WTC11 (cell line): ENCODE data around the gene EML4. TPM values are rescaled to one million over a fixed set of nuclear protein-coding genes. Genes with fewer than 3 reads are reported as not detected.

ENCODE experiments used
- ATAC-seq: fragments of 200-7000 bp; cut with Tn5 transposase; 2 replicates; pipeline ENCODE4 v1.10.0; 2021; ENCODE audit warnings: mild to moderate bottlenecking, moderate library complexity
- CTCF ChIA-PET: fragments of 300-600 bp; sonication (Branson Sonifier 250); formaldehyde crosslinking; loops from one replicate; lab custom pipeline; 2021; ENCODE audit warnings: antibody characterized with exemption; lab: Charles Lee
- POLR2A ChIA-PET: fragments of 350-600 bp; sonication (Branson Sonifier 250); formaldehyde crosslinking; loops from one replicate; lab custom pipeline; 2021; ENCODE audit warnings: antibody characterized with exemption; lab: Charles Lee
- DNase-seq: peaks from one replicate; pipeline ENCODE4 v3.0.0; 2021; ENCODE audit warnings: low spot score
- H3K27ac Mint-ChIP-seq: 2 replicates; pipeline ENCODE4 v1.8.0; 2021; ENCODE audit warnings: mixed read lengths
- H3K27me3 Mint-ChIP-seq: 2 replicates; pipeline ENCODE4 v1.8.0; 2021; ENCODE audit warnings: low read depth, mild to moderate bottlenecking, moderate library complexity, mixed read lengths
- H3K36me3 Mint-ChIP-seq: 2 replicates; pipeline ENCODE4 v1.8.0; 2021; ENCODE audit warnings: mixed read lengths
- H3K4me1 Mint-ChIP-seq: 2 replicates; pipeline ENCODE4 v1.8.0; 2022; ENCODE audit warnings: mixed read lengths
- H3K4me3 Mint-ChIP-seq: 2 replicates; pipeline ENCODE4 v1.8.0; 2021; ENCODE audit warnings: mild to moderate bottlenecking, moderate library complexity, mixed read lengths
- H3K9me3 Mint-ChIP-seq: 2 replicates; pipeline ENCODE4 v1.8.0; 2021; ENCODE audit warnings: mixed read lengths
- CTCF ChIP-seq: fragments of 200-600 bp; IDR thresholded peaks from 2 replicates; pipeline ENCODE4 v1.8.0; 2022; ENCODE audit warnings: antibody characterized with exemption
- ELF4 ChIP-seq: sonication (generic); formaldehyde crosslinking; IDR thresholded peaks from 2 replicates; pipeline ENCODE4 v1.8.1; 2022; ENCODE audit warnings: low read depth, mild to moderate bottlenecking, moderate library complexity, missing genetic modification reagents
- EMX1 ChIP-seq: fragments of 250-450 bp; sonication (Bioruptor Pico); IDR thresholded peaks from 2 replicates; pipeline ENCODE4 v1.8.0; 2021; ENCODE audit warnings: mild to moderate bottlenecking
- ERG ChIP-seq: fragments of 250-450 bp; sonication (Bioruptor Pico); IDR thresholded peaks from 2 replicates; pipeline ENCODE4 v1.8.0; 2021; ENCODE audit warnings: mild to moderate bottlenecking
- FOXP1 ChIP-seq: sonication (generic); formaldehyde crosslinking; IDR thresholded peaks from 2 replicates; pipeline ENCODE4 v1.8.0; 2022; ENCODE audit warnings: missing genetic modification reagents, mild to moderate bottlenecking, moderate library complexity, borderline replicate concordance
- FOXP4 ChIP-seq: sonication (generic); formaldehyde crosslinking; IDR thresholded peaks from 2 replicates; pipeline ENCODE4 v1.8.0; 2022; ENCODE audit warnings: mild to moderate bottlenecking, missing genetic modification reagents
- HMGA2 ChIP-seq: fragments of 250-450 bp; sonication (Bioruptor Pico); IDR thresholded peaks from 2 replicates; pipeline ENCODE4 v1.4.0; 2021; ENCODE audit warnings: mild to moderate bottlenecking, moderate library complexity
- IRF1 ChIP-seq: sonication (generic); formaldehyde crosslinking; IDR thresholded peaks from 2 replicates; pipeline ENCODE4 v1.8.0; 2023; ENCODE audit warnings: missing genetic modification reagents
- JAZF1 ChIP-seq: fragments of 250-450 bp; sonication (Bioruptor Pico); IDR thresholded peaks from 2 replicates; pipeline ENCODE4 v1.9.0; 2021; ENCODE audit warnings: moderate library complexity, mild to moderate bottlenecking, inconsistent platforms
- JUN ChIP-seq: sonication (generic); formaldehyde crosslinking; IDR thresholded peaks from 2 replicates; pipeline ENCODE4 v1.8.0; 2023; ENCODE audit warnings: mild to moderate bottlenecking, missing genetic modification reagents
- KAT7 ChIP-seq: sonication (generic); formaldehyde crosslinking; IDR thresholded peaks from 2 replicates; pipeline ENCODE4 v1.8.1; 2023; ENCODE audit warnings: missing genetic modification reagents, mild to moderate bottlenecking, borderline replicate concordance
- NR2C2 ChIP-seq: sonication (generic); formaldehyde crosslinking; IDR thresholded peaks from 2 replicates; pipeline ENCODE4 v1.8.0; 2022; ENCODE audit warnings: mild to moderate bottlenecking, missing genetic modification reagents
- SMAD4 ChIP-seq: sonication (generic); formaldehyde crosslinking; IDR thresholded peaks from 2 replicates; pipeline ENCODE4 v1.8.0; 2022; ENCODE audit warnings: mild to moderate bottlenecking, missing genetic modification reagents
- TEAD1 ChIP-seq: sonication (generic); formaldehyde crosslinking; IDR thresholded peaks from 2 replicates; pipeline ENCODE4 v1.8.0; 2022; ENCODE audit warnings: mild to moderate bottlenecking, missing genetic modification reagents
- ZNF219 ChIP-seq: sonication (generic); formaldehyde crosslinking; IDR thresholded peaks from 2 replicates; pipeline ENCODE4 v1.8.0; 2023; ENCODE audit warnings: missing genetic modification reagents, mild to moderate bottlenecking, borderline replicate concordance
- ZNF263 ChIP-seq: sonication (generic); formaldehyde crosslinking; IDR thresholded peaks from 2 replicates; pipeline ENCODE4 v1.8.1; 2022; ENCODE audit warnings: low read depth, mild to moderate bottlenecking, moderate library complexity, missing genetic modification reagents
- ZNF317 ChIP-seq: sonication (generic); formaldehyde crosslinking; IDR thresholded peaks from 2 replicates; pipeline ENCODE4 v1.8.1; 2023; ENCODE audit warnings: low read depth, mild to moderate bottlenecking, moderate library complexity, missing genetic modification reagents, borderline replicate concordance
- total RNA-seq: library from RNA; stranded (reverse); gene quantifications from 3 replicates; pipeline ENCODE4 v1.2.3, GENCODE V29; 2021
- TF ChIP-seq, protein P1 (sequence below): sonication (generic); formaldehyde crosslinking; IDR thresholded peaks from 2 replicates; pipeline ENCODE4 v1.8.1; 2023; ENCODE audit warnings: mild to moderate bottlenecking, missing genetic modification reagents, borderline replicate concordance
- TF ChIP-seq, protein P2 (sequence below): sonication (generic); formaldehyde crosslinking; IDR thresholded peaks from 2 replicates; pipeline ENCODE4 v1.8.1; 2023; ENCODE audit warnings: mild to moderate bottlenecking, missing genetic modification reagents, moderate library complexity

EML4 gene
- total RNA-seq, 1 experiment from 2014 or later, result 89.9 TPM

DNA sequence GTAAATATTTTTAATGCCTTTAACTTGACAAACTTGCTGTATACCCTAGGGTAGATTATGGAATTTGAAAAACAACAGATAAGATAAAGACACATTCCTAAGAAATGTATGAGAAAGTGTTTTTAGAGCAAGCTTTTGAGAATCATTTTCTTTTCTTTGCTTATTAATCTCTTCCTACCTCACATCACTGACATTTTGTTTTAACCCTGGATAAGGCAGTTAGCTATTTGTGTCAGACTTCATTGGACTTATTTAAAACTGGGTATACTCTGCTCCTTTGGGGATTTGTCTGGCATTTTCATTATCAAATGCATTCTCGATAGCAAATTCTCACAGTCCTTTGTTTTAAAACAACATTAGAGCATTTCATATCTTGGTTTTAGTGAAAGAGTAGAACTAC lies 17.2 kb downstream of the EML4 start:
- ChIA-PET CTCF (interaction anchor here (0.8 kb wide), 1 partner anchor 90 kb away, joined by 3 read pairs; no protein-coding TSS in a partner anchor), POLR2A (no interaction called here)
- H3K36me3 Mint-ChIP-seq, result peaks cover 4% of the 10 kb centered on the region
- H3K4me1 Mint-ChIP-seq, result peaks cover 23% of the 10 kb centered on the region
- H3K27me3 Mint-ChIP-seq, result no peaks in the 10 kb centered on the region
- no peak overlapping the region for H3K4me3 Mint-ChIP-seq
- no peak overlapping the region for H3K27ac Mint-ChIP-seq
- DNase-seq (no peak), ATAC-seq (no peak)
- TF ChIP-seq NR2C2 (CRISPR knock-in tag), result no peak
- H3K9me3 Mint-ChIP-seq, result peaks cover 4% of the 10 kb centered on the region; the same call in 1 of the 2 replicates

DNA sequence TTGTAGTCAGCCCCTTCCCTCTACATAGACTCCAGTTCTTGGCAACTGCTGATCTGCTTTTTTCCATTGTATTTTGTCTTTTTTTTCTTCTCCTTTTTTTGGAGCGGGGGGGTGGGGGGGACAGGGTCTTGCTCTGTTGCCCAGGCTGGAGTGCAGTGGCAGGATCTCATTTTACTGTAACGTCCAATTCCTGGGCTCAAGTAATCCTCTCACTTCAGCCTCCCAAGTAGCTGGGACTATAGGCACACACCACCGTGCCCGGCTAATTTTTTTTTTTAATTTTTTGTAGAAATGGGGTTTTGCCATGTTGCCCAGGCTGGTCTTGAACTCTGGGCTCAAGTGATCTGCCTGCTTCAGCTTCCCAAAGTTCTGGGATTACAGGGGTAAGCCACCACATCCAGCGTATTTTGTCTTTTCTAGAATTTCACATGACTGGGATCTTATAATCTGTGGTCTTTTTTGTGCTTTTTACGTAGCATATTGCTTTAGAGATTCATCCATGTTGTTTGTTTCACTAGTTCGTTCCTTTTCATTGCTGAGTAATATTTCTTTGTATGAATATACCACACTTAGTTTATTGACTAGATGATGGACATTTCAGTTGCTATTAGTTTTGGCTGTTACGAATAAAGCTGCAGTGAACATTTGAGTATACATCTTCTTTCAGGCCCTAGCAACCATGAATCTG lies 17.9 kb downstream of the EML4 start:
- Mint-ChIP-seq H3K27me3 (no peaks in the 10 kb centered on the region), H3K36me3 (no peaks in the 10 kb centered on the region; the same call in 1 of the 2 replicates), H3K4me3 (no peak overlapping the region), H3K4me1 (peaks cover 23% of the 10 kb centered on the region), H3K27ac (no peak overlapping the region), H3K9me3 (no peaks in the 10 kb centered on the region)
- no peak for TF ChIP-seq FOXP4
- CTCF ChIA-PET, result interaction anchor here (0.8 kb wide), 1 partner anchor 91 kb away, joined by 3 read pairs; no protein-coding TSS in a partner anchor
- ATAC-seq, result no peak
- POLR2A ChIA-PET, result no interaction called here
- no peak for DNase-seq

DNA sequence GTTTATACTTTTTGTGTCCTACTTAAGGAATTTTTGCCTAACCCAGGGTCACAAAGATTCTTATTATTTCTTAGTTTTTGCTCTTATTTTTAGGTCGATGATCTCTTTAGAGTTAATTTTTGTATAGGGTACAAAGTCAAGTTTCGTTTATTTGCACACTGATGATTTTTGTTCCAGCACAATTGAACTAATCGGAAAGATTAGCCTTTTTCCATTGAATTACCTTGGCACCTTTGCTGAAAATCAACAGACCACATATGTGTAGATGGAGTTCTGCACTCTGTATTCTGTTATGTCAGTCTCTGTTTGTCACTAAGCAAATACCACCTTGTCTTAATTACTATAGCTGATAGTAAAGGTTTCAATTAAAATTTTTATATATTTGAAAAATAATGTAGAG lies 18.7 kb downstream of the EML4 start:
- no peak for ATAC-seq
- no peaks in the 10 kb centered on the region for H3K9me3 Mint-ChIP-seq
- H3K4me3 Mint-ChIP-seq, result no peak overlapping the region
- H3K4me1 Mint-ChIP-seq, result peaks cover 19% of the 10 kb centered on the region
- DNase-seq, result no peak
- no peak overlapping the region for H3K27ac Mint-ChIP-seq
- TF ChIP-seq HMGA2 (CRISPR knock-in tag) (no peak), JAZF1 (CRISPR knock-in tag) (no peak), CTCF (no peak), ZNF219 (CRISPR knock-in tag) (no peak), ERG (CRISPR knock-in tag) (no peak), ELF4 (CRISPR knock-in tag) (no peak), JUN (no peak), TEAD1 (CRISPR knock-in tag) (no peak), EMX1 (CRISPR knock-in tag) (no peak), ZNF263 (CRISPR knock-in tag) (no peak), KAT7 (CRISPR knock-in tag) (no peak), ZNF317 (CRISPR knock-in tag) (no peak), FOXP1 (CRISPR knock-in tag) (no peak), NR2C2 (CRISPR knock-in tag) (no peak), IRF1 (CRISPR knock-in tag) (no peak), SMAD4 (no peak)
- TF ChIP-seq, protein P1, sequence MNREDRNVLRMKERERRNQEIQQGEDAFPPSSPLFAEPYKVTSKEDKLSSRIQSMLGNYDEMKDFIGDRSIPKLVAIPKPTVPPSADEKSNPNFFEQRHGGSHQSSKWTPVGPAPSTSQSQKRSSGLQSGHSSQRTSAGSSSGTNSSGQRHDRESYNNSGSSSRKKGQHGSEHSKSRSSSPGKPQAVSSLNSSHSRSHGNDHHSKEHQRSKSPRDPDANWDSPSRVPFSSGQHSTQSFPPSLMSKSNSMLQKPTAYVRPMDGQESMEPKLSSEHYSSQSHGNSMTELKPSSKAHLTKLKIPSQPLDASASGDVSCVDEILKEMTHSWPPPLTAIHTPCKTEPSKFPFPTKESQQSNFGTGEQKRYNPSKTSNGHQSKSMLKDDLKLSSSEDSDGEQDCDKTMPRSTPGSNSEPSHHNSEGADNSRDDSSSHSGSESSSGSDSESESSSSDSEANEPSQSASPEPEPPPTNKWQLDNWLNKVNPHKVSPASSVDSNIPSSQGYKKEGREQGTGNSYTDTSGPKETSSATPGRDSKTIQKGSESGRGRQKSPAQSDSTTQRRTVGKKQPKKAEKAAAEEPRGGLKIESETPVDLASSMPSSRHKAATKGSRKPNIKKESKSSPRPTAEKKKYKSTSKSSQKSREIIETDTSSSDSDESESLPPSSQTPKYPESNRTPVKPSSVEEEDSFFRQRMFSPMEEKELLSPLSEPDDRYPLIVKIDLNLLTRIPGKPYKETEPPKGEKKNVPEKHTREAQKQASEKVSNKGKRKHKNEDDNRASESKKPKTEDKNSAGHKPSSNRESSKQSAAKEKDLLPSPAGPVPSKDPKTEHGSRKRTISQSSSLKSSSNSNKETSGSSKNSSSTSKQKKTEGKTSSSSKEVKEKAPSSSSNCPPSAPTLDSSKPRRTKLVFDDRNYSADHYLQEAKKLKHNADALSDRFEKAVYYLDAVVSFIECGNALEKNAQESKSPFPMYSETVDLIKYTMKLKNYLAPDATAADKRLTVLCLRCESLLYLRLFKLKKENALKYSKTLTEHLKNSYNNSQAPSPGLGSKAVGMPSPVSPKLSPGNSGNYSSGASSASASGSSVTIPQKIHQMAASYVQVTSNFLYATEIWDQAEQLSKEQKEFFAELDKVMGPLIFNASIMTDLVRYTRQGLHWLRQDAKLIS (CRISPR knock-in tag), result no peak
- TF ChIP-seq, protein P2, sequence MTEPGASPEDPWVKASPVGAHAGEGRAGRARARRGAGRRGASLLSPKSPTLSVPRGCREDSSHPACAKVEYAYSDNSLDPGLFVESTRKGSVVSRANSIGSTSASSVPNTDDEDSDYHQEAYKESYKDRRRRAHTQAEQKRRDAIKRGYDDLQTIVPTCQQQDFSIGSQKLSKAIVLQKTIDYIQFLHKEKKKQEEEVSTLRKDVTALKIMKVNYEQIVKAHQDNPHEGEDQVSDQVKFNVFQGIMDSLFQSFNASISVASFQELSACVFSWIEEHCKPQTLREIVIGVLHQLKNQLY, result no peak
- TF ChIP-seq, all 79 proteins: peak for 0
- H3K27me3 Mint-ChIP-seq, result no peaks in the 10 kb centered on the region
- POLR2A ChIA-PET, result no interaction called here
- no peaks in the 10 kb centered on the region for H3K36me3 Mint-ChIP-seq
- CTCF ChIA-PET, result no interaction called here
